Muscle layer of colon (tissue), 2 donors: ENCODE results near the gene CBARP.

Experiments
- H3K27ac ChIP-seq: one replicate; pipeline ENCODE4 v1.7.0; 2013; ENCODE audit warnings: low read depth, mild to moderate bottlenecking, low read length, moderate library complexity
- H3K27me3 ChIP-seq, 2 donors: one replicate each; pipeline ENCODE4 v1.7.0; 2013; ENCODE audit warnings: low read length in 2 of 2, mild to moderate bottlenecking in 2 of 2; ENCODE audit not compliant: insufficient read depth in 2 of 2, control insufficient read depth in 1 of 2
- H3K36me3 ChIP-seq: one replicate; pipeline ENCODE4 v1.7.0; 2013; ENCODE audit warnings: mild to moderate bottlenecking, low read length; ENCODE audit not compliant: insufficient read depth
- H3K4me1 ChIP-seq: one replicate; pipeline ENCODE4 v1.7.0; 2013; ENCODE audit warnings: mild to moderate bottlenecking, low read length; ENCODE audit not compliant: insufficient read depth
- H3K4me3 ChIP-seq, 2 donors: one replicate each; pipeline ENCODE4 v1.7.0; 2013; ENCODE audit warnings: low read length in 2 of 2, low read depth in 1 of 2, mild to moderate bottlenecking in 1 of 2, moderate library complexity in 1 of 2
- H3K9ac ChIP-seq: one replicate; pipeline ENCODE4 v1.7.0; 2013; ENCODE audit warnings: low read length
- H3K9me3 ChIP-seq: one replicate; pipeline ENCODE4 v1.7.0; 2013; ENCODE audit warnings: mild to moderate bottlenecking, low read length
- donor health status: abdominal sarcoma.
- donor health status: Adenocarcinoma of cecum.

The CBARP gene

GRCh38 chr19:1259876-1260748, 22.3 kb upstream of the CBARP start:
- peaks cover 34% of the 10 kb centered on the region for H3K4me1 ChIP-seq
- no peak overlapping the region for H3K4me3 ChIP-seq
- H3K27me3 ChIP-seq, result no peaks in the 10 kb centered on the region
- peaks cover 28% of the 10 kb centered on the region for H3K36me3 ChIP-seq
- peak overlapping the region; percentile 90 for H3K27ac ChIP-seq
- H3K9me3 ChIP-seq, result no peaks in the 10 kb centered on the region
- H3K9ac ChIP-seq, result no peak overlapping the region

- H3K27me3 ChIP-seq, result no peaks in the 10 kb centered on the region
- peaks cover 36% of the 10 kb centered on the region for H3K36me3 ChIP-seq
- H3K4me3 ChIP-seq, result no peak overlapping the region
- peak overlapping the region; percentile 90 for H3K27ac ChIP-seq
- H3K4me1 ChIP-seq, result peaks cover 41% of the 10 kb centered on the region
- no peak overlapping the region for H3K9ac ChIP-seq
- no peaks in the 10 kb centered on the region for H3K9me3 ChIP-seq
Measured at GRCh38 chr19:1259206-1259875, 21.5 kb upstream of the CBARP start.

GRCh38 chr19:1258707-1259205, 21.0 kb upstream of the CBARP start:
- no peaks in the 10 kb centered on the region for H3K27me3 ChIP-seq
- no peaks in the 10 kb centered on the region for H3K9me3 ChIP-seq
- peak overlapping the region; percentile 90 for H3K27ac ChIP-seq
- H3K4me3 ChIP-seq, result no peak overlapping the region
- peaks cover 47% of the 10 kb centered on the region for H3K4me1 ChIP-seq
- H3K9ac ChIP-seq, result no peak overlapping the region
- H3K36me3 ChIP-seq, result peaks cover 39% of the 10 kb centered on the region

- Histone ChIP-seq H3K27me3 (no peaks in the 10 kb centered on the region), H3K4me1 (peaks cover 51% of the 10 kb centered on the region), H3K36me3 (peaks cover 39% of the 10 kb centered on the region), H3K27ac (peak overlapping the region; percentile 90), H3K4me3 (no peak overlapping the region), H3K9ac (no peak overlapping the region), H3K9me3 (no peaks in the 10 kb centered on the region)
Measured at GRCh38 chr19:1258163-1258492, 20.3 kb upstream of the CBARP start.

- no peaks in the 10 kb centered on the region for H3K27me3 ChIP-seq
- H3K36me3 ChIP-seq, result peaks cover 39% of the 10 kb centered on the region
- H3K4me1 ChIP-seq, result peaks cover 49% of the 10 kb centered on the region
- H3K4me3 ChIP-seq, result no peak overlapping the region
- H3K9me3 ChIP-seq, result no peaks in the 10 kb centered on the region
- H3K27ac ChIP-seq, result peak overlapping the region; percentile 90
- no peak overlapping the region for H3K9ac ChIP-seq
Measured at GRCh38 chr19:1257475-1258162, 19.8 kb upstream of the CBARP start.

- no peak overlapping the region for H3K4me3 ChIP-seq
- H3K27me3 ChIP-seq, result no peaks in the 10 kb centered on the region
- peaks cover 39% of the 10 kb centered on the region for H3K36me3 ChIP-seq
- no peaks in the 10 kb centered on the region for H3K9me3 ChIP-seq
- no peak overlapping the region for H3K9ac ChIP-seq
- H3K27ac ChIP-seq, result no peak overlapping the region
- peaks cover 42% of the 10 kb centered on the region for H3K4me1 ChIP-seq
Measured at GRCh38 chr19:1256646-1257474, 19.1 kb upstream of the CBARP start.

GRCh38 chr19:1255186-1256161, 17.7 kb upstream of the CBARP start:
- Histone ChIP-seq H3K9ac (no peak overlapping the region), H3K4me1 (peaks cover 32% of the 10 kb centered on the region), H3K27ac (peak overlapping the region; percentile 100), H3K36me3 (peaks cover 39% of the 10 kb centered on the region), H3K9me3 (no peaks in the 10 kb centered on the region), H3K4me3 (no peak overlapping the region), H3K27me3 (no peaks in the 10 kb centered on the region)

- Histone ChIP-seq H3K27ac (peak overlapping the region; percentile 100), H3K4me3 (no peak overlapping the region), H3K27me3 (no peaks in the 10 kb centered on the region), H3K9me3 (no peaks in the 10 kb centered on the region), H3K9ac (peak overlapping the region; percentile 33), H3K36me3 (peaks cover 39% of the 10 kb centered on the region), H3K4me1 (peaks cover 24% of the 10 kb centered on the region)
Measured at GRCh38 chr19:1254530-1255185, 16.9 kb upstream of the CBARP start.

GRCh38 chr19:1254081-1254527, 16.3 kb upstream of the CBARP start:
- Histone ChIP-seq H3K4me3 (peak overlapping the region in 1 of 2 donors; percentile 66), H3K9ac (peak overlapping the region; percentile 80), H3K9me3 (no peaks in the 10 kb centered on the region), H3K36me3 (peaks cover 39% of the 10 kb centered on the region), H3K27ac (peak overlapping the region; percentile 100), H3K4me1 (peaks cover 23% of the 10 kb centered on the region), H3K27me3 (no peaks in the 10 kb centered on the region)
